Measurements from ENCODE around the gene ERMN. TPM values are rescaled to one million over a fixed set of nuclear protein-coding genes. Genes with fewer than 3 reads are reported as not detected.
"Not testable (repeated sequence)": the region's sequence is repeated elsewhere in the genome, so short reads cannot be mapped to it uniquely, and the experiment has no call there.

The ERMN gene
- total RNA-seq, 1 donor from 2014 or later = not detected

GRCh38 chr2:157301307-157301706 is 24.3 kb downstream of the ERMN start:
- ATAC-seq (no peak), DNase-seq (ENCODE audit: low spot score) (no peak)

GRCh38 chr2:157296958-157297357 is 28.7 kb downstream of the ERMN start:
- DNase-seq (ENCODE audit: low spot score) (no peak), ATAC-seq (no peak)

GRCh38 chr2:157296490-157296889 is 29.1 kb downstream of the ERMN start:
- ATAC-seq (no peak), DNase-seq (ENCODE audit: low spot score) (no peak)

- DNase-seq (ENCODE audit: low spot score) (no peak), ATAC-seq (no peak)
Measured at GRCh38 chr2:157292853-157293252, 32.8 kb downstream of the ERMN start.

GRCh38 chr2:157291018-157291417 is 34.6 kb downstream of the ERMN start:
- ATAC-seq = no peak
- no peak for DNase-seq (ENCODE audit: low spot score)

- DNase-seq (ENCODE audit: low spot score) = no peak
- no peak for ATAC-seq
Measured at GRCh38 chr2:157290525-157290924, 35.1 kb downstream of the ERMN start.

GRCh38 chr2:157287160-157287559 is 38.5 kb downstream of the ERMN start:
- DNase-seq (ENCODE audit: low spot score) = no peak
- no peak for ATAC-seq

DNA sequence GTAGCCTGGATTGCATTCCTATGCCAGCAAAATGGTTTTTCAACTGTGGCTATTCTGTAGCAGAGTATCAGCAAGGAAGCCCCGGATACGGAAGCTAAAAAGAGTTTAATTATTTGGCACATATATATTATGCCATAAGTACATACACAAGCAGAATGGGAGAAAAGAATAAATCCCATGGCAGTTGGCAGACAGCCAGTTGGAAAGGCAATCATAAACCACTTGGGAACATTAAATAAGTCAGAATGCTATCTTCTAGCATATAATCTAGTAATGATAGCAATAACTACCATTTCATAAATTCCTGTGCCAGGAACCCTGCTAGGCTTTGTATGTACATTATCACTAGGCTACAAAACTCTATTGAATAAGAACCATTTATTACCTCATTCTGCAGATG is 42.2 kb downstream of the ERMN start:
- no peak for ATAC-seq
- no peak for DNase-seq (ENCODE audit: low spot score)

DNA sequence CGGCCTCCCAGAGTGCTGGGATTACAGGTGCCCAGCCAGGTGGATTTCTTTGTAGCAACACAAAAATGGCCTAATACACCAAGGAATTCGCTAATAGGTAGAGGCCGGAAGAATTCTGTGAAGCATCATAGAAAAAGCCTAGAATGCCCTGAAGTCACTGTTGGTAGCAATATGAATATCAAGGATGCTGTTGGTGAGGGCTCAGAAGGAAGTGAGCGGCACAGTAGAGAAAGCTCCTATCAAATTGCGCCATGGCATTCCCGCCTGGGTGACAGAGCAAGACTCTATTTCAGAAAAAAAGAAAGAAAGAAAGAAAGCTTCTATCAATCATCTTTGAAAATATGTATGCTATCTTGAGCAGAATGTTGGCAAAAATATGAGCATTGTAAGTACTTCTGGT is 44.3 kb downstream of the ERMN start:
- no peak for DNase-seq (ENCODE audit: low spot score)
- no peak for ATAC-seq

- not testable (repeated sequence) for ATAC-seq; DNase-seq (ENCODE audit: low spot score)
Measured at GRCh38 chr2:157279311-157279710, 46.3 kb downstream of the ERMN start.

GRCh38 chr2:157271590-157272203 is 53.9 kb downstream of the ERMN start:
- DNase-seq (ENCODE audit: low spot score) (no peak), ATAC-seq (no peak)

- ATAC-seq (no peak), DNase-seq (ENCODE audit: low spot score) (no peak)
Measured at GRCh38 chr2:157269922-157270321, 55.7 kb downstream of the ERMN start.

GRCh38 chr2:157269060-157269459 is 56.6 kb downstream of the ERMN start:
- no peak for ATAC-seq
- DNase-seq (ENCODE audit: low spot score) = no peak

Other genes with a start within 250 kb of the ERMN start
- gene GALNT5, start 68.1 kb downstream of the ERMN start, total RNA-seq = 0.15 TPM
- gene CYTIP, start 118.3 kb upstream of the ERMN start, total RNA-seq = 1.1 TPM

Measured in left lobe of liver (tissue), 2 donors.